ENCODE results near the gene LAD1. TPM values are rescaled to one million over a fixed set of nuclear protein-coding genes. Genes with fewer than 3 reads are reported as not detected.

The LAD1 gene
- polyA plus RNA-seq, 3 donors: not detected

GRCh38 chr1:201436393-201436792 lies 37.3 kb upstream of the LAD1 start:
- Histone ChIP-seq H3K4me2 (replicated peaks; ENCODE audit: extremely low read depth, low read length, poor library complexity, severe bottlenecking) (no peak overlapping the region), H3K36me3 (replicated peaks in 1 of 2; ENCODE audit: control insufficient read depth in 1 of 2, insufficient read depth in 2 of 2, low read length in 2 of 2) (no peaks in the 10 kb centered on the region), H3K9me3 (replicated peaks in 1 of 2; ENCODE audit: control insufficient read depth in 1 of 2, insufficient read depth in 1 of 2, low read length in 2 of 2) (no peaks in the 10 kb centered on the region), H3K4me3 (replicated peaks in 1 of 3; ENCODE audit: low read depth in 2 of 3, low read length in 3 of 3) (no peak overlapping the region), H4K20me1 (ENCODE audit: insufficient read depth, low read length) (no peaks in the 10 kb centered on the region), H3K79me2 (ENCODE audit: insufficient read depth, low read length) (no peaks in the 10 kb centered on the region), H3K27me3 (ENCODE audit: control insufficient read depth in 2 of 2, insufficient read depth in 2 of 2, low read length in 2 of 2) (no peaks in the 10 kb centered on the region), H3K4me1 (ENCODE audit: control insufficient read depth in 1 of 2, insufficient read depth in 2 of 2, low read length in 2 of 2) (peaks cover 3% of the 10 kb centered on the region in 2 donors), H2AFZ (ENCODE audit: insufficient read depth, low read depth, low read length, poor library complexity, severe bottlenecking) (no peak overlapping the region), H3K27ac (ENCODE audit: low read depth in 1 of 2, low read length in 2 of 2) (no peak overlapping the region), H3K9ac (ENCODE audit: insufficient read depth, low read length, poor library complexity, severe bottlenecking) (no peak overlapping the region)
- Mint-ChIP-seq H3K4me3 (no peak overlapping the region), H3K4me1 (peaks cover 7% of the 10 kb centered on the region), H3K9me3 (peaks cover 0 to 2% (median 0%) of the 10 kb centered on the region in 7 donors), H3K27me3 (ENCODE audit: low read depth in 3 of 3) (peaks cover 7 to 18% (median 14%) of the 10 kb centered on the region in 3 donors), H3K27ac (no peak overlapping the region), H3K36me3 (no peaks in the 10 kb centered on the region)
- DNase-seq: no peak
- no peak for TF ChIP-seq CTCF (IDR thresholded peaks at IDR 0.05)
- 79% methylated on average over 2 of the region's 6 CpGs for WGBS (ENCODE audit: insufficient coverage)
- intact Hi-C loops (cut with micrococcal nuclease): loop anchor here in 1 of 2 donors (10.0 kb wide), 1 partner anchor 58 kb away; no protein-coding TSS in a partner anchor

GRCh38 chr1:201434266-201434665 lies 35.1 kb upstream of the LAD1 start:
- Mint-ChIP-seq H3K4me3 (no peak overlapping the region), H3K9me3 (no peaks in the 10 kb centered on the region), H3K36me3 (no peaks in the 10 kb centered on the region), H3K4me1 (peaks cover 4% of the 10 kb centered on the region), H3K27me3 (ENCODE audit: low read depth in 3 of 3) (peaks cover 7 to 18% (median 14%) of the 10 kb centered on the region in 3 donors), H3K27ac (no peak overlapping the region)
- Histone ChIP-seq H3K4me3 (replicated peaks in 1 of 3; ENCODE audit: low read depth in 2 of 3, low read length in 3 of 3) (no peak overlapping the region), H3K79me2 (ENCODE audit: insufficient read depth, low read length) (no peaks in the 10 kb centered on the region), H3K9ac (ENCODE audit: insufficient read depth, low read length, poor library complexity, severe bottlenecking) (no peak overlapping the region), H3K4me2 (replicated peaks; ENCODE audit: extremely low read depth, low read length, poor library complexity, severe bottlenecking) (no peak overlapping the region), H2AFZ (ENCODE audit: insufficient read depth, low read depth, low read length, poor library complexity, severe bottlenecking) (no peak overlapping the region), H3K9me3 (replicated peaks in 1 of 2; ENCODE audit: control insufficient read depth in 1 of 2, insufficient read depth in 1 of 2, low read length in 2 of 2) (no peaks in the 10 kb centered on the region), H4K20me1 (ENCODE audit: insufficient read depth, low read length) (no peaks in the 10 kb centered on the region), H3K27ac (ENCODE audit: low read depth in 1 of 2, low read length in 2 of 2) (no peak overlapping the region), H3K36me3 (replicated peaks in 1 of 2; ENCODE audit: control insufficient read depth in 1 of 2, insufficient read depth in 2 of 2, low read length in 2 of 2) (no peaks in the 10 kb centered on the region), H3K4me1 (ENCODE audit: control insufficient read depth in 1 of 2, insufficient read depth in 2 of 2, low read length in 2 of 2) (peaks cover 3% of the 10 kb centered on the region in 2 donors), H3K27me3 (ENCODE audit: control insufficient read depth in 2 of 2, insufficient read depth in 2 of 2, low read length in 2 of 2) (no peaks in the 10 kb centered on the region)
- WGBS (ENCODE audit: insufficient coverage): 100% methylated on average over 2 of the region's 3 CpGs
- DNase-seq: no peak
- TF ChIP-seq CTCF (IDR thresholded peaks at IDR 0.05): no peak
- intact Hi-C loops (cut with micrococcal nuclease): loop anchor here in 1 of 2 donors (10.0 kb wide), 1 partner anchor 61 kb away; no protein-coding TSS in a partner anchor

Data from CD14-positive monocyte (primary cell).